ENCODE data around the gene OAT.

Gene OAT

GRCh38 chr10:124394583-124394982 is 24.1 kb downstream of the OAT start:
- DNase-seq: no peak

GRCh38 chr10:124392626-124393342 is 25.9 kb downstream of the OAT start:
- DNase-seq: no peak

- no peak for DNase-seq
Observed at GRCh38 chr10:124390471-124391187, 28.1 kb downstream of the OAT start.

GRCh38 chr10:124389613-124390361 is 28.9 kb downstream of the OAT start:
- no peak for DNase-seq

GRCh38 chr10:124388823-124389612 is 29.7 kb downstream of the OAT start:
- peak; percentile 61 for DNase-seq

- no peak for DNase-seq
Observed at GRCh38 chr10:124388476-124388822, 30.3 kb downstream of the OAT start.

GRCh38 chr10:124387078-124387874 is 31.4 kb downstream of the OAT start:
- no peak for DNase-seq

GRCh38 chr10:124386186-124387077 is 32.3 kb downstream of the OAT start:
- DNase-seq: no peak

- DNase-seq: no peak
Observed at GRCh38 chr10:124385627-124386185, 33.0 kb downstream of the OAT start.

- no peak for DNase-seq
Observed at GRCh38 chr10:124384591-124385190, 34.0 kb downstream of the OAT start.

GRCh38 chr10:124384172-124384571 is 34.6 kb downstream of the OAT start:
- DNase-seq: no peak

GRCh38 chr10:124383496-124383895 is 35.2 kb downstream of the OAT start:
- no peak for DNase-seq

GRCh38 chr10:124381011-124381611 is 37.6 kb downstream of the OAT start:
- DNase-seq: no peak

- DNase-seq: no peak
Observed at GRCh38 chr10:124380256-124380995, 38.3 kb downstream of the OAT start.

- no peak for DNase-seq
Observed at GRCh38 chr10:124379609-124380193, 39.0 kb downstream of the OAT start.

GRCh38 chr10:124378881-124379471 is 39.7 kb downstream of the OAT start:
- DNase-seq: no peak

GRCh38 chr10:124378271-124378670 is 40.5 kb downstream of the OAT start:
- no peak for DNase-seq

GRCh38 chr10:124377101-124377500 is 41.6 kb downstream of the OAT start:
- no peak for DNase-seq

Measured in kidney glomerular epithelial cell (primary cell).